ENCODE measurements around the gene MUC2.

DNA sequence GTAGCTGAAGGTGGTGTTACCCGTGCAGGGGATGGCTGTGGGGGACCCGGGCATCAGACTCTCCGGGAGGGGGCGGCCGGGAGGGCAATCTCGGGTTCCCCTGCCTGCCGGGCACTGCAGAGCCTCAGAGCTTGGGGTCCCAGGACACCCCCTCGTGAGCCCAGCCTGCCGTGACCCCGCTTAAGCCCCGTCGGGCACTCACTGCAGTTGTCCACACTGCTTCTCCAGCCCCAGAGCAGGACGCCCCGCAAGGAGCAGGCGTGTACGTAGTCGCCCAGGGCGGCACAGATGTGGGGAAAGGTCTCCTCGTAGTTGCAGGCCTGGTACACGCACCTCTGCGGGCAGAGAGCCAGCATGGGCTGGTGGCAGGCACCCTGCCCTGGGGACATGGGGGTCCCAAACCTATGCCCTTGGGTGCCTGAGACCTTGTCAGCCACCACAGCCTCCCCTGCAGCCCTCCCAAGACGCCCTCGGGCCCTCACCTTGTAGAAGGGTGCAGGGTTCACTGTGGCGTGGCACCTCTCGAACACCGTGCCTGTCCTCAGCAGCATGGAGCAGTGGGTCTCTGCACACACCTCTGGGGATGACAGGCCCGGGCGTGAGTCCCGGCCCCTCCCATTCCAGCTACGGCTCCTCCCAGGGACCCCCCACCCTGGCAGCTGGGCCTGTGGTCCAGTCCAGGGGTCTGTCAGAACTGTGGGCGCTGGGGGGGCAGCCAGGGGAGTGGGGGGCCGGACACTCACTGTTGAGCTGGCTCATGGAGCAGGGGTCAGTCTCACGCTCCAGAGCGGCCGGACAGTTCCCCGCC lies 47.0 kb upstream of the MUC2 start:
- TF ChIP-seq, protein P1, sequence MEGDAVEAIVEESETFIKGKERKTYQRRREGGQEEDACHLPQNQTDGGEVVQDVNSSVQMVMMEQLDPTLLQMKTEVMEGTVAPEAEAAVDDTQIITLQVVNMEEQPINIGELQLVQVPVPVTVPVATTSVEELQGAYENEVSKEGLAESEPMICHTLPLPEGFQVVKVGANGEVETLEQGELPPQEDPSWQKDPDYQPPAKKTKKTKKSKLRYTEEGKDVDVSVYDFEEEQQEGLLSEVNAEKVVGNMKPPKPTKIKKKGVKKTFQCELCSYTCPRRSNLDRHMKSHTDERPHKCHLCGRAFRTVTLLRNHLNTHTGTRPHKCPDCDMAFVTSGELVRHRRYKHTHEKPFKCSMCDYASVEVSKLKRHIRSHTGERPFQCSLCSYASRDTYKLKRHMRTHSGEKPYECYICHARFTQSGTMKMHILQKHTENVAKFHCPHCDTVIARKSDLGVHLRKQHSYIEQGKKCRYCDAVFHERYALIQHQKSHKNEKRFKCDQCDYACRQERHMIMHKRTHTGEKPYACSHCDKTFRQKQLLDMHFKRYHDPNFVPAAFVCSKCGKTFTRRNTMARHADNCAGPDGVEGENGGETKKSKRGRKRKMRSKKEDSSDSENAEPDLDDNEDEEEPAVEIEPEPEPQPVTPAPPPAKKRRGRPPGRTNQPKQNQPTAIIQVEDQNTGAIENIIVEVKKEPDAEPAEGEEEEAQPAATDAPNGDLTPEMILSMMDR (conservative IDR thresholded peaks at IDR 0.05) = no peak
- no peak for TF ChIP-seq ZFX (IDR thresholded peaks at IDR 0.05)

Data from C4-2B (cell line).